DOHH2 (cell line): ENCODE results near the gene SAT2.

ENCODE experiments used
- H3F3A ChIP-seq: fragments of 200-600 bp; sonication (generic), shearing (Covaris generic); 2 replicates; pipeline ENCODE4 v1.6.0; 2016; ENCODE audit warnings: antibody characterized with exemption, mild to moderate bottlenecking; ENCODE audit not compliant: control insufficient read depth, insufficient read depth
- H3K27ac ChIP-seq: fragments of 200-600 bp; sonication (generic); 2 replicates; pipeline ENCODE4 v1.5.1; 2014; ENCODE audit warnings: low read depth, mild to moderate bottlenecking, low read length, moderate library complexity
- H3K27me3 ChIP-seq: fragments of 200-600 bp; sonication (generic); 2 replicates; pipeline ENCODE4 v1.6.1; 2014; ENCODE audit warnings: mild to moderate bottlenecking, low read length, mixed read lengths; ENCODE audit not compliant: control insufficient read depth
- H3K36me3 ChIP-seq: fragments of 200-600 bp; sonication (generic); 2 replicates; pipeline ENCODE4 v1.6.1; 2014; ENCODE audit warnings: mild to moderate bottlenecking, low read length, moderate library complexity, mixed read lengths; ENCODE audit not compliant: control insufficient read depth
- H3K4me1 ChIP-seq: fragments of 200-600 bp; sonication (generic); 2 replicates; pipeline ENCODE4 v1.6.1; 2014; ENCODE audit warnings: mild to moderate bottlenecking, low read length, mixed read lengths; ENCODE audit not compliant: control insufficient read depth
- H3K4me2 ChIP-seq: fragments of 200-600 bp; sonication (generic); 2 replicates; pipeline ENCODE4 v1.6.0; 2014; ENCODE audit warnings: mild to moderate bottlenecking, low read length, moderate library complexity
- H3K4me3 ChIP-seq: fragments of 200-600 bp; sonication (generic); 2 replicates; pipeline ENCODE4 v1.5.1; 2014; ENCODE audit warnings: mild to moderate bottlenecking, low read length, mixed read lengths
- H3K79me2 ChIP-seq: fragments of 200-600 bp; sonication (generic); 2 replicates; pipeline ENCODE4 v1.6.1; 2014; ENCODE audit warnings: mild to moderate bottlenecking, low read length, mixed read lengths; ENCODE audit not compliant: control insufficient read depth
- H3K9me2 ChIP-seq: fragments of 200-600 bp; sonication (generic); replicated peaks from 2 replicates; pipeline ENCODE4 v1.6.1; 2014; ENCODE audit warnings: mild to moderate bottlenecking, low read length, mixed read lengths; ENCODE audit not compliant: control insufficient read depth
- H3K9me3 ChIP-seq: fragments of 200-600 bp; sonication (generic); 2 replicates; pipeline ENCODE4 v1.6.1; 2014; ENCODE audit warnings: antibody characterized with exemption, low read length, mixed read lengths; ENCODE audit not compliant: control insufficient read depth, insufficient read depth
- H4K20me1 ChIP-seq: fragments of 200-600 bp; sonication (generic); 2 replicates; pipeline ENCODE4 v1.6.0; 2014; ENCODE audit warnings: low read depth, mild to moderate bottlenecking, antibody characterized with exemption, low read length, moderate library complexity; ENCODE audit not compliant: control insufficient read depth, insufficient read depth
- EZH2phosphoT487 ChIP-seq: fragments of 200-600 bp; sonication (generic); IDR thresholded peaks from 2 replicates; pipeline ENCODE4 v1.6.1; 2017; ENCODE audit warnings: borderline replicate concordance, mild to moderate bottlenecking, antibody characterized with exemption, low read length, moderate library complexity, mixed read lengths
- TF ChIP-seq, protein P1 (sequence below): fragments of 200-600 bp; sonication (generic); IDR thresholded peaks from one replicate; pipeline ENCODE4 v1.5.1; 2014; ENCODE audit warnings: antibody characterized with exemption, mild to moderate bottlenecking, low read depth, low read length; ENCODE audit not compliant: poor library complexity, severe bottlenecking

Gene SAT2

GRCh38 chr17:7656958-7657609 lies 29.5 kb upstream of the SAT2 start:
- Histone ChIP-seq H3K36me3 (no peaks in the 10 kb centered on the region), H3F3A (no peaks in the 10 kb centered on the region), H3K27me3 (peaks cover 36% of the 10 kb centered on the region), H3K79me2 (no peaks in the 10 kb centered on the region), H3K9me2 (no peaks in the 10 kb centered on the region), H4K20me1 (no peaks in the 10 kb centered on the region), H3K4me3 (no peak overlapping the region), H3K27ac (no peak overlapping the region), H3K4me2 (no peak overlapping the region), H3K9me3 (no peaks in the 10 kb centered on the region), H3K4me1 (no peaks in the 10 kb centered on the region)
- TF ChIP-seq, protein P1, sequence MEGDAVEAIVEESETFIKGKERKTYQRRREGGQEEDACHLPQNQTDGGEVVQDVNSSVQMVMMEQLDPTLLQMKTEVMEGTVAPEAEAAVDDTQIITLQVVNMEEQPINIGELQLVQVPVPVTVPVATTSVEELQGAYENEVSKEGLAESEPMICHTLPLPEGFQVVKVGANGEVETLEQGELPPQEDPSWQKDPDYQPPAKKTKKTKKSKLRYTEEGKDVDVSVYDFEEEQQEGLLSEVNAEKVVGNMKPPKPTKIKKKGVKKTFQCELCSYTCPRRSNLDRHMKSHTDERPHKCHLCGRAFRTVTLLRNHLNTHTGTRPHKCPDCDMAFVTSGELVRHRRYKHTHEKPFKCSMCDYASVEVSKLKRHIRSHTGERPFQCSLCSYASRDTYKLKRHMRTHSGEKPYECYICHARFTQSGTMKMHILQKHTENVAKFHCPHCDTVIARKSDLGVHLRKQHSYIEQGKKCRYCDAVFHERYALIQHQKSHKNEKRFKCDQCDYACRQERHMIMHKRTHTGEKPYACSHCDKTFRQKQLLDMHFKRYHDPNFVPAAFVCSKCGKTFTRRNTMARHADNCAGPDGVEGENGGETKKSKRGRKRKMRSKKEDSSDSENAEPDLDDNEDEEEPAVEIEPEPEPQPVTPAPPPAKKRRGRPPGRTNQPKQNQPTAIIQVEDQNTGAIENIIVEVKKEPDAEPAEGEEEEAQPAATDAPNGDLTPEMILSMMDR: no peak
- no peak for TF ChIP-seq EZH2phosphoT487

- H3K27ac ChIP-seq: no peak overlapping the region
- no peak overlapping the region for H3K4me3 ChIP-seq
- TF ChIP-seq EZH2phosphoT487: no peak
- TF ChIP-seq, protein P1: no peak
- H3K79me2 ChIP-seq: no peaks in the 10 kb centered on the region
- no peak overlapping the region for H3K4me2 ChIP-seq
- no peaks in the 10 kb centered on the region for H3K9me3 ChIP-seq
- H3K27me3 ChIP-seq: peaks cover 50% of the 10 kb centered on the region
- no peaks in the 10 kb centered on the region for H3K9me2 ChIP-seq
- H3F3A ChIP-seq: no peaks in the 10 kb centered on the region
- H4K20me1 ChIP-seq: no peaks in the 10 kb centered on the region
- no peaks in the 10 kb centered on the region for H3K36me3 ChIP-seq
- peaks cover 9% of the 10 kb centered on the region for H3K4me1 ChIP-seq
Observed at GRCh38 chr17:7655541-7655840, 27.9 kb upstream of the SAT2 start.

DNA sequence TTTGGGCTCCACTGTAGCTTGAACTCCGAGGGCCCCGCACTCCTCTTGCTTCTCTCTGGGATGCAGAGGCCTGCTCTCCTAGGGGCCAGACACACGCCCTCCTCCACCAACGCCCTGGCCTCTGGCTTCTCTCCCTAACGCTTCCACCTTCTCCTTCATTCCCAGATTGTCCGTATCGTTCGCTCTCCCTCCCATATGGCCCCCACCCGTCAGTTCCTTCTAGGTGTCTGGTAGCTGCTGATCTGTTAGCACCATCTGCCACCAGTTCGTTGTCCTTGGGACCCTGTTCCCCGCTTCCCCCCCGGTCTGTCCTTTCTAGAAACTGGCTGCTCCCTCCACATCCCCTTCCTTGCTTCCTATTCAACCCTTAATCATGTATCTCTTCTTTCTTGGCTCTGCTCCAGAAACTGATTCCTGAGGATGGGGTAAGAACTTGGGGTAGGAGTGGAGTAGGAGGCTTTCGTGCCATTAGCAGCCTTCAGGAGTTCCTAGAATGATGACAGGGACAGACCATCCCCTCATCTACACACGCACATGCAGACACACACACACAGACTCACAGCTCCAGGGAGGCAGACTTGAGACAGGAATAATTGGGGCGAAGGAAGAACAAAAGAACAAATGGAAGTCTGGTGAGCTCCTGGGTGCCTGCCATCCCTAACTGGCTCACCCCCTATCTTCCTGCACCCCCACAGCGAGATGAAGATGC lies 27.4 kb upstream of the SAT2 start:
- H3K9me2 ChIP-seq: no peaks in the 10 kb centered on the region
- no peaks in the 10 kb centered on the region for H3K9me3 ChIP-seq
- H3K79me2 ChIP-seq: no peaks in the 10 kb centered on the region
- no peak for TF ChIP-seq EZH2phosphoT487
- TF ChIP-seq, protein P1: no peak
- H3K36me3 ChIP-seq: no peaks in the 10 kb centered on the region
- H3K27ac ChIP-seq: no peak overlapping the region
- no peaks in the 10 kb centered on the region for H3F3A ChIP-seq
- peaks cover 55% of the 10 kb centered on the region for H3K27me3 ChIP-seq
- peaks cover 14% of the 10 kb centered on the region for H3K4me1 ChIP-seq
- no peak overlapping the region for H3K4me2 ChIP-seq
- no peak overlapping the region for H3K4me3 ChIP-seq
- no peaks in the 10 kb centered on the region for H4K20me1 ChIP-seq
